Middle frontal gyrus (tissue), 1 donor: ENCODE data around the gene KRT33B.
"Not testable (repeated sequence)": the region's sequence is repeated elsewhere in the genome, so short reads cannot be mapped to it uniquely, and the experiment has no call there.

Experiments
- DNase-seq: peaks from one replicate; pipeline ENCODE4 v3.0.0-alpha.2; 2015; ENCODE audit warnings: low spot score; ENCODE audit errors: extremely low spot score

The KRT33B gene

GRCh38 chr17:41393826-41394225 is 24.2 kb upstream of the KRT33B start:
- DNase-seq, result no peak

- no peak for DNase-seq
Observed at GRCh38 chr17:41393294-41393693, 23.7 kb upstream of the KRT33B start.

- no peak for DNase-seq
Observed at GRCh38 chr17:41392278-41392677, 22.7 kb upstream of the KRT33B start.

GRCh38 chr17:41391535-41391934 is 21.9 kb upstream of the KRT33B start:
- DNase-seq, result no peak

- no peak for DNase-seq
Observed at GRCh38 chr17:41390411-41390938, 20.9 kb upstream of the KRT33B start.

GRCh38 chr17:41387670-41388069 is 18.1 kb upstream of the KRT33B start:
- no peak for DNase-seq

GRCh38 chr17:41386227-41386626 is 16.6 kb upstream of the KRT33B start:
- no peak for DNase-seq

GRCh38 chr17:41383690-41384089 is 14.1 kb upstream of the KRT33B start:
- no peak for DNase-seq

GRCh38 chr17:41382394-41382793 is 12.8 kb upstream of the KRT33B start:
- DNase-seq, result no peak

- DNase-seq, result not testable (repeated sequence)
Observed at GRCh38 chr17:41381943-41382342, 12.3 kb upstream of the KRT33B start, which contains the start of gene KRT34. Gene KRT34 (minus strand): TSS chr17:41382306. CDS start chr17:41382246, 60 bp downstream.

- DNase-seq, result not testable (repeated sequence)
Observed at GRCh38 chr17:41380091-41380490, 10.5 kb upstream of the KRT33B start.

GRCh38 chr17:41377546-41377945 is 7.9 kb upstream of the KRT33B start:
- DNase-seq, result no peak

GRCh38 chr17:41369023-41369422 is 590 bp downstream of the KRT33B start:
- DNase-seq, result no peak

GRCh38 chr17:41367426-41368075 is 2.1 kb downstream of the KRT33B start:
- no peak for DNase-seq

- DNase-seq, result no peak
Observed at GRCh38 chr17:41366070-41366469, 3.5 kb downstream of the KRT33B start.

GRCh38 chr17:41363881-41364280 is 5.7 kb downstream of the KRT33B start:
- no peak for DNase-seq

GRCh38 chr17:41360296-41360995 is 9.2 kb downstream of the KRT33B start:
- no peak for DNase-seq

GRCh38 chr17:41354536-41354935 is 15.1 kb downstream of the KRT33B start:
- no peak for DNase-seq

GRCh38 chr17:41352597-41353366 is 16.8 kb downstream of the KRT33B start:
- no peak for DNase-seq

GRCh38 chr17:41351177-41351576 is 18.4 kb downstream of the KRT33B start:
- no peak for DNase-seq

- DNase-seq, result not testable (repeated sequence)
Observed at GRCh38 chr17:41350381-41350878, 19.2 kb downstream of the KRT33B start, which contains the start of gene KRT33A. Gene KRT33A (minus strand): TSS chr17:41350828. CDS start chr17:41350767, 61 bp downstream.
